Epithelial cell of proximal tubule (primary cell): ENCODE data around the gene SKAP1. TPM values are rescaled to one million over a fixed set of nuclear protein-coding genes. Genes with fewer than 3 reads are reported as not detected.

Experiments
- DNase-seq: peaks from one replicate; pipeline ENCODE4 v3.0.0-alpha.2; 2011; ENCODE audit warnings: low read depth
- H3K4me3 ChIP-seq: 2 replicates; pipeline ENCODE4 v1.5.1; 2011; ENCODE audit warnings: low read depth, mild to moderate bottlenecking, low read length
- CTCF ChIP-seq: conservative IDR thresholded peaks from 2 replicates; pipeline ENCODE4 v1.5.1; 2012; ENCODE audit warnings: low read depth, mild to moderate bottlenecking, low read length
- total RNA-seq: library from RNA; depleted of rRNA; stranded (reverse); fragments of >200 nt; gene quantifications from 2 replicates; pipeline ENCODE4 v1.2.3, GENCODE V29; 2015

SKAP1 gene
- total RNA-seq, 1 donor from 2014 or later, result 11.4 TPM

- DNase-seq, result no peak
- H3K4me3 ChIP-seq, result no peak overlapping the region
- no peak for TF ChIP-seq CTCF
Measured at GRCh38 chr17:48148854-48149786, 280.9 kb downstream of the SKAP1 start.

- no peak for TF ChIP-seq CTCF
- no peak for DNase-seq
- no peak overlapping the region for H3K4me3 ChIP-seq
Measured at GRCh38 chr17:48148029-48148770, 281.8 kb downstream of the SKAP1 start.

GRCh38 chr17:48144976-48145798, 284.8 kb downstream of the SKAP1 start:
- TF ChIP-seq CTCF, result no peak
- no peak overlapping the region for H3K4me3 ChIP-seq
- no peak for DNase-seq

GRCh38 chr17:48144231-48144630, 285.8 kb downstream of the SKAP1 start:
- no peak overlapping the region for H3K4me3 ChIP-seq
- TF ChIP-seq CTCF, result no peak
- DNase-seq, result no peak

GRCh38 chr17:48143629-48144028, 286.4 kb downstream of the SKAP1 start:
- no peak overlapping the region for H3K4me3 ChIP-seq
- TF ChIP-seq CTCF, result no peak
- DNase-seq, result no peak

GRCh38 chr17:48139944-48140343, 290.1 kb downstream of the SKAP1 start:
- no peak for DNase-seq
- no peak overlapping the region for H3K4me3 ChIP-seq
- no peak for TF ChIP-seq CTCF
